ENCODE data around the gene KLHL5. TPM values are rescaled to one million over a fixed set of nuclear protein-coding genes. Genes with fewer than 3 reads are reported as not detected.
A peak's percentile ranks its signal among the peaks of the same experiment; 100 is the strongest.

KLHL5 gene
- total RNA-seq, 1 experiment from 2014 or later = 50.3 TPM

DNA sequence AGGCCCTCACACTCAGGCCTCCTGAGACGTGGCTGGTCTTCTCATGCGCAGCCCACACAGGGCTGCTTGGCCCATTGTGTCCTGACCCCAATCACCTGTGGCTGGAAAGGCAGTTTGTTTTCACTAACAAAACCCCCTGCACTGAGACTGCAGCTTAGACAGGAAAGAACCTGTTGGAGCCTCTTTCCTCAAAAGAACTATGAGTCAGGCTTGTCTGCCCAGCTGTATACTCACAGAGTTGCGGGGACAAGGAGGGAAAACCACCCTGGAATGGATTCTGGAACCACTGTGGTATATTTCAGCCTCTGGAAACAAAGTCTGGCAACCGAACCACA is 24.6 kb upstream of the KLHL5 start:
- H3K27me3 ChIP-seq = no peaks in the 10 kb centered on the region
- no peaks in the 10 kb centered on the region for H3K36me3 ChIP-seq
- peaks cover 7% of the 10 kb centered on the region; the same call in 1 of the 2 replicates for H3K4me1 ChIP-seq
- no peak overlapping the region for H3K27ac ChIP-seq
- no peak for DNase-seq
- H3K9me3 ChIP-seq (replicated peaks) = no peaks in the 10 kb centered on the region
- no peak overlapping the region for H3K4me3 ChIP-seq

DNA sequence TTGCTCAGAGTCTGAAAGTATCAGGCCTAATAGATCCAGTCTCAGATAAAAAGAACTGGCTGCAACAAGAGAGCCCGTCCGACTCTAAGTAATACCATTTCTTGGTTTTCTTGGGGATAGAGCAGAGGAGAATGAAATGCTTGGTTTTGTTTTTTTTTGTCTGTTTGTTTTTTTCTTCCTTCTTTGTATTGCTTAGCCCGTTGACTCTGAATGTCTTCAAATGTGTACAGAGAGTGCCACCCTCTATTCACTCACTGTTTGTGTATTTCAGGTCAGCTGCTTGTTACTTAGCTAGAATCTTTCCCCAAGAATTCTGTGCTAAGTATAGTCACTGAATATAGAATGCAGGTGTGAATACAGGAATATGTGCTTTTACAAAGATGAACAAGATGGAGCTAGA is 24.1 kb upstream of the KLHL5 start:
- Histone ChIP-seq H3K4me3 (no peak overlapping the region), H3K4me1 (peaks cover 12% of the 10 kb centered on the region; the same call in 1 of the 2 replicates), H3K36me3 (no peaks in the 10 kb centered on the region), H3K9me3 (replicated peaks) (no peaks in the 10 kb centered on the region), H3K27me3 (no peaks in the 10 kb centered on the region), H3K27ac (no peak overlapping the region)
- DNase-seq = no peak

DNA sequence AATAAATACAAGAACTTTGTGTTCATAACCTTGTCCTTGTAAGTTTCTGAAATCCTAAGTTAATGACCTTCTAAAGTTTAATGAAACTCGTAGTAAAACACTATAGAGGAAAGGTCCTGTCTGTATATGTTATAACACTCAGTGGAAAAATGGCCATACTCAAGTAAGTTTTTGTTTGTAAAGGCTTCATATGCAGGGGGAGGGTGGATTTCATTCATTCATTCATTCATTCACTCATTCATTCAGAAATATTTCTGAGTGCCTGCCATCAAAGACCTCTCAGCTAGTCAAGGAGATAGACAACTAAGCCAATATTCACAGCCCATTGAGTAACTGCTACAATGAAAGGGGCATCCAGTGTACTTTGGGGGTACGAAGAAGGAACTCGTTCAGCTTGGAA is 22.9 kb upstream of the KLHL5 start:
- H3K9me3 ChIP-seq (replicated peaks) = no peaks in the 10 kb centered on the region
- no peaks in the 10 kb centered on the region for H3K36me3 ChIP-seq
- DNase-seq = no peak
- no peaks in the 10 kb centered on the region for H3K27me3 ChIP-seq
- H3K4me3 ChIP-seq = no peak overlapping the region
- no peak overlapping the region for H3K27ac ChIP-seq
- H3K4me1 ChIP-seq = peaks cover 19% of the 10 kb centered on the region

DNA sequence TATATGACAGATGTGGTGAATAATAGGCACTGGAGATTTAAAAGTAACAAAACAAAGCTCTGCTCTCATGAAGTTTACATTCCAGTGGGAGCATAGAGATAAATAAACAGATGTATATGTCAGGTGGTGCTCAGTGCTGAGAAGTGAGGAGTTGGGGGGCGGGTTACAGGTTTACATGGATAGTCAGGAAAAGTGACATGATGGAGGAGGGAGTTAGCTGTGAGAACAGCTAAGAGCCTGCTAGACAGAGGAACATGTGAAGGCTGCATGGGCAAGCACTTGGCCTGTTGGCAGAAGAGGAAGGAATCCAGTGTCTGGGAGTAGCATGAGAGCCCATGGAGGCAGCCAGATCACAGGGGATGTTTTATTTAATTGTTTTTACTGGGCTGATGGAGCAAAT is 19.7 kb upstream of the KLHL5 start:
- no peak for DNase-seq
- H3K4me3 ChIP-seq = no peak overlapping the region
- no peaks in the 10 kb centered on the region for H3K36me3 ChIP-seq
- H3K4me1 ChIP-seq = peaks cover 20% of the 10 kb centered on the region
- H3K27ac ChIP-seq = no peak overlapping the region
- no peaks in the 10 kb centered on the region for H3K9me3 ChIP-seq (replicated peaks)
- no peaks in the 10 kb centered on the region for H3K27me3 ChIP-seq

DNA sequence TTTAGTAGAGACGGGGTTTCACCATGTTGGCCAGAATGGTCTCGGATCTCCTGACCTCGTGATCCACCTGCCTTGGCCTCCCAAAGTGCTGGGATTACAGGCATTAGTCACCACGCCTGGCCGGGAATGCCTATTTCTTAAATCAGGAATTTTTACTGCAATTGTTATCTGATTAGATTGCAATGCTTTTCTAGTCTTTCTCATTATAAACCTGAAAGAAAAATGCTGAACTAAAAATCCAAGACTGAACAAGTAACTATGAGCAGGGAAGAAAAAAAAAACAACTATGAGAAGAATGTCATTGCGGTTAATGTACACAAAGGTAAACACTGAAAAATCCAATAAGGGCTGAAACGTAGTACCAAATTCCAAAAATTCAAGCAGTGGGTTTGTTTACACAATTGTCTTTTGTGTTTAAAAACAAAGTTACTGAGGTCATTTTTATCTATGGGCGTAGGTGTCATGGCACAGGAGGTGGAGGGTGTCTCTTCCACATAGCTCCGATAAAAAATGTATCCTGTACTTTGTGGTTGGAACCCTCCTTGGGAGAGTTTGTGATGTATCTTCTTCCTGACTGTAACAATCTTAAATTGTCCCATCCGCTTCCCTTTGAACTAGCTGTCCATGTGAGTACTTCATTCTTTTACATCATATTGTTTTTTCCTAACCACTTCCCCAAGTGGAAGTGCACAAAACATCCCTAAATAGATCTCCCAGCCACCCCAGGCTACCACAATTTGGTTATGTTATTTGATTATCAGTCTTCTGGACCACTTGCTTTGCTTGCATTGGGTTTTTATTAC is 18.8 kb upstream of the KLHL5 start:
- DNase-seq = peak; percentile 34 to 54
- H3K9me3 ChIP-seq (replicated peaks) = no peaks in the 10 kb centered on the region
- H3K4me3 ChIP-seq = peak overlapping the region; percentile 82
- peak overlapping the region; percentile 64 for H3K27ac ChIP-seq
- peaks cover 17% of the 10 kb centered on the region for H3K4me1 ChIP-seq
- no peaks in the 10 kb centered on the region for H3K36me3 ChIP-seq
- no peaks in the 10 kb centered on the region for H3K27me3 ChIP-seq

DNA sequence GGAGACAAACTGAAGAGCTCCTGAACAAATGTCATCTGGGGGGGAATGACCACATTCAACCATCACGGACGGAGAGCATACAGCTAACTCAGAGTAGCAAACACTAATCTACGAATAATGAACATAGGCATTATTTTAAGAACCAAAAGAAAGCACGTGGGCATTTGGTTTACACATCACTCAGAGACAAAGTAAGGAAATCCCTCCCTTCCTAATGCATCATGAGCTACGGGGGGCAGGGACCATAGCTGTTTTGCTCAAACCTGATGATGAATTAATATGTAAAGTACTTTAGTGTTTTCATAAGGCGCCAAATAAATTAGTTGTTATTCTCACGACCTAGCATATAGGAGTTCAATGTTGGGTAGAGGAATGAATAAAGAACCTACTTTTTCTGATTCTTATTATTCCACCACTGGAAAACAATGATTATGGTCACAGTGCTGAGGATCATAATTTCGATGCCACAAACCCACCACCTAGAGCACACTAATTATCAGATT is 18.1 kb upstream of the KLHL5 start:
- H3K36me3 ChIP-seq = no peaks in the 10 kb centered on the region
- H3K27me3 ChIP-seq = no peaks in the 10 kb centered on the region
- peak overlapping the region; percentile 64 for H3K27ac ChIP-seq
- no peaks in the 10 kb centered on the region for H3K9me3 ChIP-seq (replicated peaks)
- H3K4me1 ChIP-seq = peaks cover 17% of the 10 kb centered on the region
- DNase-seq = peak in 1 of 2 experiments; percentile 20
- peak overlapping the region; percentile 82 for H3K4me3 ChIP-seq

DNA sequence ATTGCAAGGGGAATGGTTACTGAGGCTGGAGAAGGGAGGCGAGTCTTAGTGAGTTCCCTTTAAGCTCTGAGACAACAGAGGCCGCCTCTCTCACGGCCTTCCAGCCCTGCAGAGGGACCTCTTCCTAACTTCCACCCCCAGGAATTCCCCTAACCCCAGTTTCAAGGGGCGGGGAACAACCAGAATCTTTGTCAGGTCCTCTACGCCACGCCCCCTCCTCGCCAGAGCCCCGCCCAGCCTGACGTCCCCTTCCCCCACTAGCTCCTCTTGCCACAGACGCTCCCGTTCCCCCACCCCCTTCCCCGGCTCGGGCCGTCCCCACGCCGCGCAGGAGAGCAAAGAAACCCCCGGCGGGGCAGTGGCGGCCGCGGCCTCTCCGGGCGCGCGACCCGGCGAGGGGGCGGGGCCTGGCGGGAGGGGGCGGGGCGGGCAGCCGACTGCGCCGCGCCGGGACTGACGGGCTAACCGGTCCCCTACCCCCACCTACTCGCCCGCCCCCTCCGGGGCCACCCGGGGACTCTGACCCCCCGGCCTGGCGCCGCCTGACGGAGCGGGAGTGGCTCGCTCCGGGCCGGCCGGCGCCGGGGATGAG is 17.6 kb upstream of the KLHL5 start:
- Histone ChIP-seq H3K4me3 (peak overlapping the region; percentile 82), H3K36me3 (no peaks in the 10 kb centered on the region), H3K27ac (peak overlapping the region; percentile 64), H3K9me3 (replicated peaks) (no peaks in the 10 kb centered on the region), H3K27me3 (no peaks in the 10 kb centered on the region), H3K4me1 (peaks cover 17% of the 10 kb centered on the region)
- peak; percentile 97 to 98 for DNase-seq

DNA sequence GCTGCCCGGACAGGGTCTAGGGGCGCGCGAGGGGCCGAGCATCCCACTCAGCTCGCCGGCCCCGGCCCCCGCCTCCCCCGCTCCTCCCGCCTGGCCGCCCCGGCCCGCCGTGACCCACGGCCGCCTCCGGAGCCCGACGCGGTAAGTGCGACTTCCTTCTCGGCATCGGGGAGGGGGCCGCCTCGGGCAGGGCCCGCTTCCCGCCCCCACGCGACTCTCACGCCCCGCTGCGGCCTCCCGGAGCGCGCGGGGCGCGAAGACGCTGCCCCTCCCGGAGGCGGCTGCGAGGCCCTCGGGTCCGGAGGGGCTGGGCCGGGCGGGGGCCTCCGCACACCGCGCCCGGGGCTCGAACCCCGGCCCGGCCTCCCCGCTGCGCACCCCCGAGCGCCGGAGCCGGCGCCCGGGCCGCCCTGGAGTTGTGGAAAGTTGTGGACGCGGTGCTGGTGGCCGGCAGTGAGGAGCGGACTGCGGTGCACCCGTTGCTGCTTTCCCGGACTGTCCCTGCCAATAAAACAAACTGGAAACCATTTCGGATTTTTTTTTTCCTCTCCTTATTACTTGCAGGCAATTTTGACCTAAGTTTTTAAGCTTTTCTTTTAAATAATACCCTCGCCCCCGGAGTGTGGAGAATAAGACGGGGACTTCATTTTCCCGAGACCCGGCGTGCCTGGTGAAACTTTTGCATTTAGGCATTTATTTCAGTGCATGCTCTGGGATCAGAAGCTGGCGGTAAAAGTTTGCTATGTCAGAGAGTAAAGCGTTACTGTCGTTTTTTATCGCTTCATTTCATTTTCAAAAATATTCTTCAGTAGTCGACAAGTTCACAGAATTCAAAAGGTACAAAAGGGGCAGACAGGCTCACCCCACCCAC is 16.8 kb upstream of the KLHL5 start:
- Histone ChIP-seq H3K4me3 (peak overlapping the region; percentile 82), H3K27me3 (no peaks in the 10 kb centered on the region), H3K9me3 (replicated peaks) (no peaks in the 10 kb centered on the region), H3K36me3 (no peaks in the 10 kb centered on the region), H3K4me1 (peaks cover 17% of the 10 kb centered on the region), H3K27ac (peak overlapping the region; percentile 32; the same call in 1 of the 2 replicates)
- peak; percentile 61 to 66 for DNase-seq

DNA sequence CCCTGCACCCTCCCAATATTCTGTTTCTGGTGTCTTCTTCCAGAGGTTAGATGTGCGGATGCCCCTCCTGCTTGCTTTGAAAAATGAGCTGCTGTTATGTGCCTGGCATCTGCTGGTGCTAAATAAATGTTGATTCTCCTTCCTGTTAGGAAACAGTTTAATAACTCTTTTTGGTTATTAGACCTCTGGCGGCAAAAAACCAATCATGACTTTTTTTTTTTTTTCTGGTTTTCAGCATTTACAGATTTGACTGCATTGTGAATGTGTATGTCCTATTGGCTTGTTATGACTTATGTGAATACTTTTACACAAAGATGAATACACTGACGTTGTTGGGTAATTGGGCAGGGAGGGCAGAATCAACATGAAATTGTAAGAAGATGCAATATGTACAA is 16.2 kb upstream of the KLHL5 start:
- H3K9me3 ChIP-seq (replicated peaks) = no peaks in the 10 kb centered on the region
- peaks cover 17% of the 10 kb centered on the region for H3K4me1 ChIP-seq
- H3K27me3 ChIP-seq = no peaks in the 10 kb centered on the region
- no peak for DNase-seq
- no peak overlapping the region for H3K27ac ChIP-seq
- H3K4me3 ChIP-seq = peak overlapping the region; percentile 82
- no peaks in the 10 kb centered on the region for H3K36me3 ChIP-seq

DNA sequence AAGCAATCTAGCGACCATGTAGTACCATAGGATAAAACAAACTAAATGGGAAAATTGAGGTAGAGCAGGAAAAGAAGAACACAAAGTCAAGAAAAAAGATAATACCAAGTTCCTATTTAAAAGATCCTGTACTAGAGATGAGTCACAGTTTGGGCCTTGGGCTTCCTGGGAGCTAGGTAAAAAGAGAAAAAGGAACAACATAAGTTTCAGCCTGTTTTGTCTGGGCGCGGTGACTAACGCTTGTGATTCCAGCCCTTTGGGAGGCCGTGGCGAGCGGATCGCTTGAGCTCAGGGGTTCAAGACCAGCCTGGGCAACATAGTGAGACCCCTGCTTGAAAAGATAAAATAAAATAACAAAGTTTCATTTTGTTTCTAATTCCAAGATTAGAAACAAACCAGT is 15.8 kb upstream of the KLHL5 start:
- H3K4me3 ChIP-seq = peak overlapping the region; percentile 82; the same call in 1 of the 2 replicates
- no peaks in the 10 kb centered on the region for H3K9me3 ChIP-seq (replicated peaks)
- no peaks in the 10 kb centered on the region for H3K27me3 ChIP-seq
- DNase-seq = no peak
- no peak overlapping the region for H3K27ac ChIP-seq
- H3K36me3 ChIP-seq = no peaks in the 10 kb centered on the region
- H3K4me1 ChIP-seq = peaks cover 17% of the 10 kb centered on the region

DNA sequence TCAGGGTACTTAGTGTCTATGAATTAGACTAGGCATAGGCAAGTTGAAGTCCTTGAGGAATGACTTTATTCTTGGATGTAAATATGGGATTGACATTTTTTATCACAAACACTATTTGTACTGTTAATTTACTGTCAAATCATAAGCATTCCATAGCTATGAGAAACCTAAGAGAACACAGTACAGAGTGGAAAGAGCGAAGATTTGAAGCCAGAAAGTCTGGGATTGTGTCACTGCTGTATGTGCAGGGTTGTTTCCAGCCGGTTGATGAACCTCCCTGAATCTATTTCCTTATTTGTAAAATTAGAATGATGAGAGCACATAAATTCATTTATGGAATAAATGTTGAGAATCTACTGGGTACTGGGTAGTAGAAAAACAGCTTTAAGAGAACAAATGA is 14.4 kb upstream of the KLHL5 start:
- H3K36me3 ChIP-seq = no peaks in the 10 kb centered on the region; the same call in 1 of the 2 replicates
- H3K27me3 ChIP-seq = no peaks in the 10 kb centered on the region
- peaks cover 14% of the 10 kb centered on the region for H3K4me1 ChIP-seq
- no peak for DNase-seq
- H3K9me3 ChIP-seq (replicated peaks) = no peaks in the 10 kb centered on the region
- no peak overlapping the region for H3K27ac ChIP-seq
- no peak overlapping the region for H3K4me3 ChIP-seq

DNA sequence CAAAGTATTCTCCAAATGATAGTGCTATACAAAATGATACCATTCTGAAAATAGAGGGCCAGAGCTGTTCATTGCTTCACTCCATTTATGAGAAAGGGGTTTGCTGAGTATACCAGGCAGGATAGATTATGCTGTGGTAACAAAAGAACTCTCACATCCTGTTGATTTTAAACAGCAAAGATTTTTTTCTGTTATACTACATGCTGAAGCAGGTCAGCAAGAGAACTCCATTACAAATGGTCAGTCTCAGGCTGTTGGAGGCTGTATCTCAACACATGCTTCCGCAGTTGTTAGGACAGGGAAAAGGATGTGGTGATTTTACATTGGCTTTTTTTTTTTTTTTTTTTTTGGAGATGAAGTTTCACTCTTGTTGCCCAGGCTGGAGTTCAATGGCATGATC is 13.7 kb upstream of the KLHL5 start:
- Histone ChIP-seq H3K27ac (no peak overlapping the region), H3K4me3 (no peak overlapping the region), H3K27me3 (no peaks in the 10 kb centered on the region), H3K9me3 (replicated peaks) (no peaks in the 10 kb centered on the region), H3K36me3 (no peaks in the 10 kb centered on the region; the same call in 1 of the 2 replicates), H3K4me1 (peaks cover 9% of the 10 kb centered on the region)
- DNase-seq = no peak

DNA sequence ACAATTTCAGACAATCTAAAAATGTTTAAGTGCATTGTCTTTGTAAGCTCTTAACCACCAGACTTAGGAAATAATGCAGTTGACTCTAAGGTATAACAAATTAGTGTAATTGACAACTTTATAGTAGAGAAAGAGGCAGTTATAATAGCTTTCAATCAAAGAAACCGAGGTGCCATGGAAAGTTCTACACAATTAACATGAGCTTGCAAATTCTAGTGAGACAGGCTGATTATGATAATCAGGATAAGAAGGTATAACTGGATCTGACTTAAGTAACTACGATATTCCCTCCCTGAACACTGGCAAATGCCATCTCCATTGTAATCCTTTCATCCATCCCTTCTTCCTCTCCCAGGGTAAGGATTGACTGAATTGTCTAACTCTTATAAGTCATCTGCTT is 11.4 kb upstream of the KLHL5 start:
- Histone ChIP-seq H3K27ac (no peak overlapping the region), H3K4me1 (peaks cover 3% of the 10 kb centered on the region; the same call in 1 of the 2 replicates), H3K4me3 (no peak overlapping the region), H3K27me3 (no peaks in the 10 kb centered on the region), H3K9me3 (replicated peaks) (no peaks in the 10 kb centered on the region), H3K36me3 (no peaks in the 10 kb centered on the region; the same call in 1 of the 2 replicates)
- DNase-seq = no peak

DNA sequence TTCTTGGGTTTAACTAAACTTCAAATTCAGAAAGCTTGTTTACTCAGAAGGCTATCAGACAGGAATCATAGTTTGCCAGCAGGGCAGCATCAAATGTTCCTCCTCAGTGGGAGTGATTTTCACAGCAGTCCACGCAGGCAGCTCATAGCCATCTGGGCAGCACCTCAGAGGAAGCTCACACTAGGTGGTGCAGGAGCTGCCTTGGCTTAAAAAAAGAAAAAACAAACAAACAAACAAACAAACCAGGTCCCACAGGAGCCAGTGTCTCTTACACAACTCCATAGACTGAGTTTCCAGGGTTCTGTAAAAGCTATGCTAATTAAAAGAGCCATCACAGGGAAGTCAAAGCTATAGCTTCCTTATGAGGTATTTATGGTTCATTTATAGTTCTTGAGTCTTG is 10.5 kb upstream of the KLHL5 start:
- H3K27ac ChIP-seq = no peak overlapping the region
- H3K9me3 ChIP-seq (replicated peaks) = no peaks in the 10 kb centered on the region
- no peaks in the 10 kb centered on the region for H3K27me3 ChIP-seq
- H3K4me3 ChIP-seq = no peak overlapping the region
- DNase-seq = no peak
- peaks cover 3% of the 10 kb centered on the region; the same call in 1 of the 2 replicates for H3K4me1 ChIP-seq
- H3K36me3 ChIP-seq = no peaks in the 10 kb centered on the region; the same call in none of the 2 replicates

DNA sequence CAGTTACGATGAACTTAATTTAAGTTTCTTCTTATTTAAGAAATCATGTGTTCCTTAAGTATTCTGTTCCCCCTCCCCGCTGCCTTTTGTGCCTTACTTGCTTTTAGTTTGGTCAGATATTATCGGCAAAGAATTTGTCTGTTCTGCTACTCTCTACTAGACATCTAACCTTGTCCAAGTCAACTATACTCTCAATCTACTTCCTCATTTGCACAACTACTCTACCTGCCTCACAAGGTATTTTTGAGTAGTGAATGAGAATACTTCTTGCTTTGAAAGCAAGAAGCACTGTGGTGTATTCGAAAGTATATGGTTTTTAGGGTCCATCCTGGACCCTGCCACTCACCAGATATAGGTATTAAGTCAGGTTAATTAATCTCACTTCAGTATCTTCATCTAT is 8.0 kb upstream of the KLHL5 start:
- Histone ChIP-seq H3K4me3 (no peak overlapping the region), H3K4me1 (no peaks in the 10 kb centered on the region)

More for the DNA sequence above, 8.0 kb upstream of the KLHL5 start:
- Histone ChIP-seq H3K27ac (no peak overlapping the region), H3K36me3 (no peaks in the 10 kb centered on the region; the same call in none of the 2 replicates), H3K9me3 (replicated peaks) (no peaks in the 10 kb centered on the region), H3K27me3 (no peaks in the 10 kb centered on the region)
- DNase-seq = no peak

Measured in SJCRH30 (cell line).